ENCODE measurements around the gene TRIM16. TPM values are rescaled to one million over a fixed set of nuclear protein-coding genes. Genes with fewer than 3 reads are reported as not detected.

TRIM16 gene
- total and polyA plus RNA-seq, 2 experiments from 2014 or later: 6.4 to 47.6 TPM

DNA sequence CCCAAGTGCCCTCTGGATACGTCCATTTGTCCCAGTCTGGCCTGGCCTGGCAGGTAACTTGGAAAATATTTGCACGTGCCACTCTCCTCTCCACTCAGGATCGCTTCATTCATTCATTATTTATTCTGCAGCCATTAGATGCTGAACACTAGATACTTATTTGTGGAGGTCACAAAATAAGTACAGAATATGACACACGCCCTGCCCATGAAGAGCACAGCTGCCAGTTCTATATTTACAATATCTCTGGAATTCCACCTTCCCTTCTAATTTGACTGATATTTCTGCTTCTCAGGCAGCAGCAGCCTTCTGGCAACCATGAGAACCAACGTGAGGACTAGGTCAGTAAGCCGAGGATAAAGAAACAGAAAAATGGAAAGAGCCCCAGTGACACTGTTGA is 20.9 kb downstream of the TRIM16 start:
- TF ChIP-seq POLR2AphosphoS5 (IDR thresholded peaks at IDR 0.05; ENCODE audit: low read depth) (no peak), STAT1 (IDR thresholded peaks at IDR 0.05; ENCODE audit: unreplicated experiment) (no peak), NANOG (IDR thresholded peaks at IDR 0.05; ENCODE audit: borderline replicate concordance) (no peak), EZH2phosphoT487 (IDR thresholded peaks at IDR 0.05; ENCODE audit: unreplicated experiment) (no peak), CREB1 (CRISPR knock-in tag; IDR thresholded peaks at IDR 0.05; ENCODE audit: low read depth) (no peak), JUNB (IDR thresholded peaks at IDR 0.05; ENCODE audit: unreplicated experiment) (no peak), EZH2 (IDR thresholded peaks at IDR 0.05; ENCODE audit: low read depth, unreplicated experiment) (no peak)
- TF ChIP-seq, protein P1, sequence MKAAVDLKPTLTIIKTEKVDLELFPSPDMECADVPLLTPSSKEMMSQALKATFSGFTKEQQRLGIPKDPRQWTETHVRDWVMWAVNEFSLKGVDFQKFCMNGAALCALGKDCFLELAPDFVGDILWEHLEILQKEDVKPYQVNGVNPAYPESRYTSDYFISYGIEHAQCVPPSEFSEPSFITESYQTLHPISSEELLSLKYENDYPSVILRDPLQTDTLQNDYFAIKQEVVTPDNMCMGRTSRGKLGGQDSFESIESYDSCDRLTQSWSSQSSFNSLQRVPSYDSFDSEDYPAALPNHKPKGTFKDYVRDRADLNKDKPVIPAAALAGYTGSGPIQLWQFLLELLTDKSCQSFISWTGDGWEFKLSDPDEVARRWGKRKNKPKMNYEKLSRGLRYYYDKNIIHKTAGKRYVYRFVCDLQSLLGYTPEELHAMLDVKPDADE (IDR thresholded peaks at IDR 0.05): no peak
- TF ChIP-seq, protein P2, sequence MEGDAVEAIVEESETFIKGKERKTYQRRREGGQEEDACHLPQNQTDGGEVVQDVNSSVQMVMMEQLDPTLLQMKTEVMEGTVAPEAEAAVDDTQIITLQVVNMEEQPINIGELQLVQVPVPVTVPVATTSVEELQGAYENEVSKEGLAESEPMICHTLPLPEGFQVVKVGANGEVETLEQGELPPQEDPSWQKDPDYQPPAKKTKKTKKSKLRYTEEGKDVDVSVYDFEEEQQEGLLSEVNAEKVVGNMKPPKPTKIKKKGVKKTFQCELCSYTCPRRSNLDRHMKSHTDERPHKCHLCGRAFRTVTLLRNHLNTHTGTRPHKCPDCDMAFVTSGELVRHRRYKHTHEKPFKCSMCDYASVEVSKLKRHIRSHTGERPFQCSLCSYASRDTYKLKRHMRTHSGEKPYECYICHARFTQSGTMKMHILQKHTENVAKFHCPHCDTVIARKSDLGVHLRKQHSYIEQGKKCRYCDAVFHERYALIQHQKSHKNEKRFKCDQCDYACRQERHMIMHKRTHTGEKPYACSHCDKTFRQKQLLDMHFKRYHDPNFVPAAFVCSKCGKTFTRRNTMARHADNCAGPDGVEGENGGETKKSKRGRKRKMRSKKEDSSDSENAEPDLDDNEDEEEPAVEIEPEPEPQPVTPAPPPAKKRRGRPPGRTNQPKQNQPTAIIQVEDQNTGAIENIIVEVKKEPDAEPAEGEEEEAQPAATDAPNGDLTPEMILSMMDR (conservative IDR thresholded peaks at IDR 0.05; ENCODE audit: low read depth in 2 of 2): no peak
- TF ChIP-seq, protein P3, sequence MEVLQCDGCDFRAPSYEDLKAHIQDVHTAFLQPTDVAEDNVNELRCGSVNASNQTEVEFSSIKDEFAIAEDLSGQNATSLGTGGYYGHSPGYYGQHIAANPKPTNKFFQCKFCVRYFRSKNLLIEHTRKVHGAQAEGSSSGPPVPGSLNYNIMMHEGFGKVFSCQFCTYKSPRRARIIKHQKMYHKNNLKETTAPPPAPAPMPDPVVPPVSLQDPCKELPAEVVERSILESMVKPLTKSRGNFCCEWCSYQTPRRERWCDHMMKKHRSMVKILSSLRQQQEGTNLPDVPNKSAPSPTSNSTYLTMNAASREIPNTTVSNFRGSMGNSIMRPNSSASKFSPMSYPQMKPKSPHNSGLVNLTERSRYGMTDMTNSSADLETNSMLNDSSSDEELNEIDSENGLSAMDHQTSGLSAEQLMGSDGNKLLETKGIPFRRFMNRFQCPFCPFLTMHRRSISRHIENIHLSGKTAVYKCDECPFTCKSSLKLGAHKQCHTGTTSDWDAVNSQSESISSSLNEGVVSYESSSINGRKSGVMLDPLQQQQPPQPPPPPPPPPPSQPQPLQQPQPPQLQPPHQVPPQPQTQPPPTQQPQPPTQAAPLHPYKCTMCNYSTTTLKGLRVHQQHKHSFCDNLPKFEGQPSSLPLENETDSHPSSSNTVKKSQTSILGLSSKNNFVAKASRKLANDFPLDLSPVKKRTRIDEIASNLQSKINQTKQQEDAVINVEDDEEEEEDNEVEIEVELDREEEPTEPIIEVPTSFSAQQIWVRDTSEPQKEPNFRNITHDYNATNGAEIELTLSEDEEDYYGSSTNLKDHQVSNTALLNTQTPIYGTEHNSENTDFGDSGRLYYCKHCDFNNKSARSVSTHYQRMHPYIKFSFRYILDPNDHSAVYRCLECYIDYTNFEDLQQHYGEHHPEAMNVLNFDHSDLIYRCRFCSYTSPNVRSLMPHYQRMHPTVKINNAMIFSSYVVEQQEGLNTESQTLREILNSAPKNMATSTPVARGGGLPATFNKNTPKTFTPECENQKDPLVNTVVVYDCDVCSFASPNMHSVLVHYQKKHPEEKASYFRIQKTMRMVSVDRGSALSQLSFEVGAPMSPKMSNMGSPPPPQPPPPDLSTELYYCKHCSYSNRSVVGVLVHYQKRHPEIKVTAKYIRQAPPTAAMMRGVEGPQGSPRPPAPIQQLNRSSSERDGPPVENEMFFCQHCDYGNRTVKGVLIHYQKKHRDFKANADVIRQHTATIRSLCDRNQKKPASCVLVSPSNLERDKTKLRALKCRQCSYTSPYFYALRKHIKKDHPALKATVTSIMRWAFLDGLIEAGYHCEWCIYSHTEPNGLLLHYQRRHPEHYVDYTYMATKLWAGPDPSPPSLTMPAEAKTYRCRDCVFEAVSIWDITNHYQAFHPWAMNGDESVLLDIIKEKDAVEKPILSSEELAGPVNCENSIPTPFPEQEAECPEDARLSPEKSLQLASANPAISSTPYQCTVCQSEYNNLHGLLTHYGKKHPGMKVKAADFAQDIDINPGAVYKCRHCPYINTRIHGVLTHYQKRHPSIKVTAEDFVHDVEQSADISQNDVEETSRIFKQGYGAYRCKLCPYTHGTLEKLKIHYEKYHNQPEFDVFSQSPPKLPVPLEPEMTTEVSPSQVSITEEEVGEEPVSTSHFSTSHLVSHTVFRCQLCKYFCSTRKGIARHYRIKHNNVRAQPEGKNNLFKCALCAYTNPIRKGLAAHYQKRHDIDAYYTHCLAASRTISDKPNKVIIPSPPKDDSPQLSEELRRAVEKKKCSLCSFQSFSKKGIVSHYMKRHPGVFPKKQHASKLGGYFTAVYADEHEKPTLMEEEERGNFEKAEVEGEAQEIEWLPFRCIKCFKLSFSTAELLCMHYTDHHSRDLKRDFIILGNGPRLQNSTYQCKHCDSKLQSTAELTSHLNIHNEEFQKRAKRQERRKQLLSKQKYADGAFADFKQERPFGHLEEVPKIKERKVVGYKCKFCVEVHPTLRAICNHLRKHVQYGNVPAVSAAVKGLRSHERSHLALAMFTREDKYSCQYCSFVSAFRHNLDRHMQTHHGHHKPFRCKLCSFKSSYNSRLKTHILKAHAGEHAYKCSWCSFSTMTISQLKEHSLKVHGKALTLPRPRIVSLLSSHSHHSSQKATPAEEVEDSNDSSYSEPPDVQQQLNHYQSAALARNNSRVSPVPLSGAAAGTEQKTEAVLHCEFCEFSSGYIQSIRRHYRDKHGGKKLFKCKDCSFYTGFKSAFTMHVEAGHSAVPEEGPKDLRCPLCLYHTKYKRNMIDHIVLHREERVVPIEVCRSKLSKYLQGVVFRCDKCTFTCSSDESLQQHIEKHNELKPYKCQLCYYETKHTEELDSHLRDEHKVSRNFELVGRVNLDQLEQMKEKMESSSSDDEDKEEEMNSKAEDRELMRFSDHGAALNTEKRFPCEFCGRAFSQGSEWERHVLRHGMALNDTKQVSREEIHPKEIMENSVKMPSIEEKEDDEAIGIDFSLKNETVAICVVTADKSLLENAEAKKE (CRISPR knock-in tag; IDR thresholded peaks at IDR 0.05): no peak
- Mint-ChIP-seq H3K9me3 (no peaks in the 10 kb centered on the region), H3K4me3 (no peak overlapping the region), H3K27me3 (ENCODE audit: insufficient read depth, low read depth, poor library complexity) (no peaks in the 10 kb centered on the region), H3K4me1 (peaks cover 10% of the 10 kb centered on the region; the same call in 2 of the 3 replicates), H3K27ac (no peak overlapping the region), H3K36me3 (ENCODE audit: low read depth) (peaks cover 14% of the 10 kb centered on the region)
- H3K27ac ChIP-seq (ENCODE audit: low read depth): no peak overlapping the region
- no peaks in the 10 kb centered on the region; the same call in 1 of the 2 replicates for H3K4me1 ChIP-seq (ENCODE audit: insufficient read depth)
- no peaks in the 10 kb centered on the region for H3K79me2 ChIP-seq (replicated peaks; ENCODE audit: insufficient read depth)
- ATAC-seq (no peak), DNase-seq (ENCODE audit: low spot score) (no peak)
- no peak overlapping the region for H2AFZ ChIP-seq
- H4K20me1 ChIP-seq (replicated peaks; ENCODE audit: insufficient read depth): no peaks in the 10 kb centered on the region
- H3K9me2 ChIP-seq (ENCODE audit: insufficient read depth): no peaks in the 10 kb centered on the region
- no peaks in the 10 kb centered on the region; the same call in 1 of the 2 replicates for H3K36me3 ChIP-seq (ENCODE audit: insufficient read depth)
- no peaks in the 10 kb centered on the region for H3F3A ChIP-seq (replicated peaks; ENCODE audit: low read depth)
- no peaks in the 10 kb centered on the region for H3K27me3 ChIP-seq (ENCODE audit: insufficient read depth)
- no peak overlapping the region for H3K4me2 ChIP-seq
- H3K4me3 ChIP-seq: no peak overlapping the region

All from GM23338 (cell line).